ENCODE results near the gene FRA10AC1. TPM values are rescaled to one million over a fixed set of nuclear protein-coding genes. Genes with fewer than 3 reads are reported as not detected.

The FRA10AC1 gene
- total RNA-seq, 6 experiments from 2014 or later, result 8.3 to 10.7 (median 9.2) TPM

- Mint-ChIP-seq H3K4me1 (ENCODE audit: low read depth) (no peaks in the 10 kb centered on the region), H3K27ac (no peak overlapping the region), H3K36me3 (ENCODE audit: low read depth) (no peaks in the 10 kb centered on the region), H3K27me3 (ENCODE audit: insufficient read depth) (peaks cover 33% of the 10 kb centered on the region), H3K9me3 (no peaks in the 10 kb centered on the region), H3K4me3 (no peak overlapping the region)
- DNase-seq, result no peak
- no peak for TF ChIP-seq CTCF (IDR thresholded peaks at IDR 0.05)
These were observed 71.5 kb downstream of the FRA10AC1 start for GRCh38 chr10:93630625-93631557.

GRCh38 chr10:93629647-93630305 is 72.6 kb downstream of the FRA10AC1 start:
- Mint-ChIP-seq H3K36me3 (ENCODE audit: low read depth) (no peaks in the 10 kb centered on the region), H3K9me3 (no peaks in the 10 kb centered on the region), H3K4me1 (ENCODE audit: low read depth) (no peaks in the 10 kb centered on the region), H3K27me3 (ENCODE audit: insufficient read depth) (peaks cover 41% of the 10 kb centered on the region), H3K4me3 (no peak overlapping the region), H3K27ac (no peak overlapping the region)
- TF ChIP-seq CTCF (IDR thresholded peaks at IDR 0.05), result no peak
- no peak for DNase-seq

- H3K4me1 Mint-ChIP-seq (ENCODE audit: low read depth), result no peaks in the 10 kb centered on the region
- DNase-seq, result no peak
- TF ChIP-seq CTCF (IDR thresholded peaks at IDR 0.05), result no peak
- no peaks in the 10 kb centered on the region for H3K36me3 Mint-ChIP-seq (ENCODE audit: low read depth)
- no peaks in the 10 kb centered on the region for H3K9me3 Mint-ChIP-seq
- H3K4me3 Mint-ChIP-seq, result no peak overlapping the region
- H3K27ac Mint-ChIP-seq, result no peak overlapping the region
- H3K27me3 Mint-ChIP-seq (ENCODE audit: insufficient read depth), result peaks cover 46% of the 10 kb centered on the region
These were observed 73.5 kb downstream of the FRA10AC1 start for GRCh38 chr10:93628858-93629257.

- H3K36me3 Mint-ChIP-seq (ENCODE audit: low read depth), result no peaks in the 10 kb centered on the region
- H3K4me3 Mint-ChIP-seq, result no peak overlapping the region
- no peak for DNase-seq
- TF ChIP-seq CTCF (IDR thresholded peaks at IDR 0.05), result no peak
- H3K27me3 Mint-ChIP-seq (ENCODE audit: insufficient read depth), result peaks cover 48% of the 10 kb centered on the region
- no peak overlapping the region for H3K27ac Mint-ChIP-seq
- no peaks in the 10 kb centered on the region for H3K9me3 Mint-ChIP-seq
- no peaks in the 10 kb centered on the region for H3K4me1 Mint-ChIP-seq (ENCODE audit: low read depth)
These were observed 79.5 kb downstream of the FRA10AC1 start for GRCh38 chr10:93622942-93623341.

- no peaks in the 10 kb centered on the region for H3K36me3 Mint-ChIP-seq (ENCODE audit: low read depth)
- no peak for DNase-seq
- no peaks in the 10 kb centered on the region for H3K9me3 Mint-ChIP-seq
- H3K4me3 Mint-ChIP-seq, result no peak overlapping the region
- no peak for TF ChIP-seq CTCF (IDR thresholded peaks at IDR 0.05)
- peaks cover 46% of the 10 kb centered on the region for H3K27me3 Mint-ChIP-seq (ENCODE audit: insufficient read depth)
- H3K4me1 Mint-ChIP-seq (ENCODE audit: low read depth), result no peaks in the 10 kb centered on the region
- H3K27ac Mint-ChIP-seq, result no peak overlapping the region
These were observed 81.5 kb downstream of the FRA10AC1 start for GRCh38 chr10:93620925-93621324.

Other genes with a start within 250 kb of the FRA10AC1 start
- gene MYOF, start 220.3 kb downstream of the FRA10AC1 start, total RNA-seq (2021; fragmentation: NEBNext Ultra II Directional; extraction: Animal tissue kit (Norgen Biotek cat#: 25700)), result 100 to 1,000 TPM; 401 to 553 (median 530) TPM
- 10 to 100 TPM; 21.6 to 55.3 (median 48.1) TPM for gene CEP55, start 206.0 kb downstream of the FRA10AC1 start, total RNA-seq (2021; fragmentation: NEBNext Ultra II Directional; extraction: Animal tissue kit (Norgen Biotek cat#: 25700))
- not detected for gene FFAR4, start 135.9 kb downstream of the FRA10AC1 start, total RNA-seq (2021; fragmentation: NEBNext Ultra II Directional; extraction: Animal tissue kit (Norgen Biotek cat#: 25700))
- not detected for gene RBP4, start 101.4 kb downstream of the FRA10AC1 start, total RNA-seq (2021; fragmentation: NEBNext Ultra II Directional; extraction: Animal tissue kit (Norgen Biotek cat#: 25700))
- gene PDE6C, start 90.1 kb downstream of the FRA10AC1 start, total RNA-seq (2021; fragmentation: NEBNext Ultra II Directional; extraction: Animal tissue kit (Norgen Biotek cat#: 25700)), result not detected
- gene LGI1, start 55.3 kb upstream of the FRA10AC1 start, total RNA-seq (2021; fragmentation: NEBNext Ultra II Directional; extraction: Animal tissue kit (Norgen Biotek cat#: 25700)), result not detected
- 1 to 10 TPM; 5.2 to 7.2 (median 5.7) TPM for gene SLC35G1, start 191.4 kb upstream of the FRA10AC1 start, total RNA-seq (2021; fragmentation: NEBNext Ultra II Directional; extraction: Animal tissue kit (Norgen Biotek cat#: 25700))

All from HFFc6 (cell line).